Keratinocyte (primary cell): ENCODE measurements around the gene FAM98A.

ENCODE experiments used
- EZH2 ChIP-seq: IDR thresholded peaks from one replicate; pipeline ENCODE4 v1.6.1; 2012; ENCODE audit warnings: inconsistent platforms, mild to moderate bottlenecking, low read length, moderate library complexity
- TF ChIP-seq, protein P1 (sequence below), 3 experiments: IDR thresholded peaks in 1 of 3; conservative IDR thresholded peaks in 1 of 3; optimal IDR thresholded peaks in 1 of 3; 2 replicates in 2 of 3; 3 replicates in 1 of 3; pipeline versions ENCODE3 to v1.5.1; 2011; ENCODE audit warnings: low read length in 3 of 3, mild to moderate bottlenecking in 3 of 3, moderate library complexity in 2 of 3, control low read depth in 1 of 3, inconsistent platforms in 1 of 3; ENCODE audit not compliant: insufficient read depth in 2 of 3; ENCODE audit errors: extremely low read depth in 1 of 3

DNA sequence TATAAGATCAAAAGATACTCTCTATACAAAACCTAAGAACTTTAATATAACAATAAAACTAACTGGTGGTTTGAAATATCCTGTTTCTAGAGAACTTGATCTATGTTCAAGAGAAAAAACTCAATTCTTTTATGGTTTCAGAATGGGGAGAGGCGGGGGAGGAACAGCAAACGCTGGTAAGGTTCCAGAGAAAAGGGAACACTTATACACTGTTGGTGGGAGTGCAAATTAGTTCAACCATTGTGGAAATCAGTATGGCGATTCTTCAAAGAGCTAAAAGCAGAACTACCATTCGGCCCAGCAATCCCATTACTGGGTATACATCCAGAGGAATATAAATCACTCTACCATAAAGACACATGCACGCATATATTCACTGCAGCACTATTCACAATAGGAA is 17.2 kb downstream of the FAM98A start:
- no peak for TF ChIP-seq EZH2
- TF ChIP-seq, protein P1, sequence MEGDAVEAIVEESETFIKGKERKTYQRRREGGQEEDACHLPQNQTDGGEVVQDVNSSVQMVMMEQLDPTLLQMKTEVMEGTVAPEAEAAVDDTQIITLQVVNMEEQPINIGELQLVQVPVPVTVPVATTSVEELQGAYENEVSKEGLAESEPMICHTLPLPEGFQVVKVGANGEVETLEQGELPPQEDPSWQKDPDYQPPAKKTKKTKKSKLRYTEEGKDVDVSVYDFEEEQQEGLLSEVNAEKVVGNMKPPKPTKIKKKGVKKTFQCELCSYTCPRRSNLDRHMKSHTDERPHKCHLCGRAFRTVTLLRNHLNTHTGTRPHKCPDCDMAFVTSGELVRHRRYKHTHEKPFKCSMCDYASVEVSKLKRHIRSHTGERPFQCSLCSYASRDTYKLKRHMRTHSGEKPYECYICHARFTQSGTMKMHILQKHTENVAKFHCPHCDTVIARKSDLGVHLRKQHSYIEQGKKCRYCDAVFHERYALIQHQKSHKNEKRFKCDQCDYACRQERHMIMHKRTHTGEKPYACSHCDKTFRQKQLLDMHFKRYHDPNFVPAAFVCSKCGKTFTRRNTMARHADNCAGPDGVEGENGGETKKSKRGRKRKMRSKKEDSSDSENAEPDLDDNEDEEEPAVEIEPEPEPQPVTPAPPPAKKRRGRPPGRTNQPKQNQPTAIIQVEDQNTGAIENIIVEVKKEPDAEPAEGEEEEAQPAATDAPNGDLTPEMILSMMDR (optimal IDR thresholded peaks at IDR 0.05 in 1 of 3, IDR thresholded peaks at IDR 0.05 in 1 of 3, conservative IDR thresholded peaks at IDR 0.05 in 1 of 3; ENCODE audit: extremely low read depth in 1 of 3, insufficient read depth in 2 of 3, low read length in 3 of 3): no peak
